ENCODE results near the gene B3GAT2. TPM values are rescaled to one million over a fixed set of nuclear protein-coding genes. Genes with fewer than 3 reads are reported as not detected.

The B3GAT2 gene
- total RNA-seq, 2 donors from 2014 or later: 0.31 to 0.42 TPM

DNA sequence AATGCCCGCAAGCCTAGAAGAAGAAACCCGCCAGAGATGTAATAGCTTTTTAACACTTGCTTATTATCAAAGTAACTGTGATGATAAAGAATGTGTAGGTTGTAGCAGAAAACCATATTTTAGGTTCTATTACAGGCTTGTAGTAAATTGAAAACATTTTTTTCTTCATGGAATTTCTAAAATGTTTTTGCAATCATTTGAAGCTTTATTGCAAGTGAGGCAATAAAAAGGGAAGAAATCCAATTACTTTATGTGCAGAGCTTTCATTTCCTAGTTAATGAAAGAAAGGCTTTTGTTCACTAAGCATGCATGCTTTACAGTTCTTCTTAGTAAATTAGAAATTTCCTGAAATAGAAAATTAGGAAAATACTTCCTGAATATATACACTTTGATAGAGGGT lies 135.1 kb downstream of the B3GAT2 start:
- Mint-ChIP-seq H3K27ac (no peak overlapping the region), H3K27me3 (ENCODE audit: insufficient read depth) (no peaks in the 10 kb centered on the region)

DNA sequence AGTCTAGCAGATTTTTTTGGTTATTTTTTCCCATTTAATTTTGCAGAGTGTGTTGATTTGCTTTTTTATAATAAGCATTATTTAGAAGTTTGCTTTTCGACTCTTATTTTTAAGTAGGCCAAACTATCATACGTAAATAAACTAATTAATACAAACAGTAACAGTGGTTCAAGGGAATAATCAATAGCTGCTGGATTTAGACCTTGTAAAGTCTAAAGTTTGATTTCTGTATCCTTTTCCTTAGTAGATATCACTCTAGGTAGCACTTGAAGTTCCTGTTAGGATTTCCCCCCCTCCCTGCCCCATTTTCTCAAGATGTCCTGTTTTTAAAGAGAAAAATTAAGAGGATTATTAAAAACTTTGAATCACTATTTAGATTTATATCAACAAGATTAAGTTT lies 136.1 kb downstream of the B3GAT2 start:
- WGBS, 2 experiments (ENCODE audit: insufficient coverage in 1 of 2, insufficient read length in 1 of 2): no CpG with 5 or more reads among the region's 2 CpGs
- no peaks in the 10 kb centered on the region for H3K27me3 Mint-ChIP-seq (ENCODE audit: insufficient read depth)
- H3K4me1 ChIP-seq (ENCODE audit: control insufficient read depth, insufficient read depth, low read length): no peaks in the 10 kb centered on the region
- H3K36me3 ChIP-seq (ENCODE audit: control insufficient read depth, insufficient read depth, low read length): no peaks in the 10 kb centered on the region
- no peak overlapping the region for H3K9ac ChIP-seq (ENCODE audit: extremely low read depth, low read length, poor library complexity, severe bottlenecking)
- H3K9me3 Mint-ChIP-seq: no peaks in the 10 kb centered on the region
- H3K27ac Mint-ChIP-seq: no peak overlapping the region
- H3K27me3 ChIP-seq (ENCODE audit: control insufficient read depth, insufficient read depth, low read length, poor library complexity, severe bottlenecking): no peaks in the 10 kb centered on the region
- no peak for DNase-seq
- H3K9me3 ChIP-seq (ENCODE audit: control insufficient read depth, low read length): no peaks in the 10 kb centered on the region
- H3K4me3 Mint-ChIP-seq: no peak overlapping the region
- no peak overlapping the region for H3K4me3 ChIP-seq (ENCODE audit: low read length)
- H3K36me3 Mint-ChIP-seq (ENCODE audit: low read depth): no peaks in the 10 kb centered on the region
- no peak overlapping the region for H3K27ac ChIP-seq (ENCODE audit: low read depth, low read length)
- H3K4me1 Mint-ChIP-seq: no peaks in the 10 kb centered on the region
- no peak for TF ChIP-seq CTCF (conservative IDR thresholded peaks at IDR 0.05)

More for the DNA sequence above, 135.1 kb downstream of the B3GAT2 start:
- WGBS, 2 experiments (ENCODE audit: insufficient coverage in 1 of 2, insufficient read length in 1 of 2): 100% methylated on average over 1 of the region's 2 CpGs; no CpG with 5 or more reads in 1 of the 2 experiments
- H3K4me1 ChIP-seq (ENCODE audit: control insufficient read depth, insufficient read depth, low read length): no peaks in the 10 kb centered on the region
- no peak overlapping the region for H3K27ac ChIP-seq (ENCODE audit: low read depth, low read length)
- no peaks in the 10 kb centered on the region for H3K36me3 ChIP-seq (ENCODE audit: control insufficient read depth, insufficient read depth, low read length)
- no peak overlapping the region for H3K4me3 Mint-ChIP-seq
- H3K9me3 Mint-ChIP-seq: no peaks in the 10 kb centered on the region
- no peaks in the 10 kb centered on the region for H3K4me1 Mint-ChIP-seq
- no peak for TF ChIP-seq CTCF (conservative IDR thresholded peaks at IDR 0.05)
- no peaks in the 10 kb centered on the region for H3K9me3 ChIP-seq (ENCODE audit: control insufficient read depth, low read length)
- no peaks in the 10 kb centered on the region for H3K27me3 ChIP-seq (ENCODE audit: control insufficient read depth, insufficient read depth, low read length, poor library complexity, severe bottlenecking)
- H3K9ac ChIP-seq (ENCODE audit: extremely low read depth, low read length, poor library complexity, severe bottlenecking): no peak overlapping the region
- DNase-seq: no peak
- no peaks in the 10 kb centered on the region for H3K36me3 Mint-ChIP-seq (ENCODE audit: low read depth)
- H3K4me3 ChIP-seq (ENCODE audit: low read length): no peak overlapping the region

- no peaks in the 10 kb centered on the region for H3K27me3 Mint-ChIP-seq (ENCODE audit: insufficient read depth)
- no peak for DNase-seq
- Histone ChIP-seq H3K9ac (ENCODE audit: extremely low read depth, low read length, poor library complexity, severe bottlenecking) (no peak overlapping the region), H3K4me1 (ENCODE audit: control insufficient read depth, insufficient read depth, low read length) (no peaks in the 10 kb centered on the region), H3K27ac (ENCODE audit: low read depth, low read length) (no peak overlapping the region), H3K36me3 (ENCODE audit: control insufficient read depth, insufficient read depth, low read length) (no peaks in the 10 kb centered on the region), H3K9me3 (ENCODE audit: control insufficient read depth, low read length) (no peaks in the 10 kb centered on the region), H3K4me3 (ENCODE audit: low read length) (no peak overlapping the region), H3K27me3 (ENCODE audit: control insufficient read depth, insufficient read depth, low read length, poor library complexity, severe bottlenecking) (no peaks in the 10 kb centered on the region)
- no peak overlapping the region for H3K4me3 Mint-ChIP-seq
- no peak for TF ChIP-seq CTCF (conservative IDR thresholded peaks at IDR 0.05)
- no peaks in the 10 kb centered on the region for H3K4me1 Mint-ChIP-seq
- no peaks in the 10 kb centered on the region for H3K9me3 Mint-ChIP-seq
- no peak overlapping the region for H3K27ac Mint-ChIP-seq
- H3K36me3 Mint-ChIP-seq (ENCODE audit: low read depth): no peaks in the 10 kb centered on the region
- WGBS, 2 experiments (ENCODE audit: insufficient coverage in 1 of 2, insufficient read length in 1 of 2): 97 to 100% methylated on average over 1 to 4 of the region's 4 CpGs
These were observed 137.2 kb downstream of the B3GAT2 start for GRCh38 chr6:70819646-70820045.
